Measurements from ENCODE around the gene PRKCH.
"Not testable (repeated sequence)": the region's sequence is repeated elsewhere in the genome, so short reads cannot be mapped to it uniquely, and the experiment has no call there.

Gene PRKCH

GRCh38 chr14:61298824-61299223 is 22.6 kb upstream of the PRKCH start:
- in situ Hi-C loops (cut with MboI; ENCODE audit: low pct_unique_long_range_greater_than_20kb, low sequenced_read_pairs, unreplicated experiment) = loop anchor here (25.0 kb wide), 1 partner anchor 538 kb away; no protein-coding TSS in a partner anchor
- DNase-seq (ENCODE audit: low spot score) = no peak
- TF ChIP-seq CTCF (IDR thresholded peaks at IDR 0.05; ENCODE audit: extremely low read depth, insufficient read depth, missing control alignments) = no peak

GRCh38 chr14:61300209-61300608 is 21.2 kb upstream of the PRKCH start:
- in situ Hi-C loops (cut with MboI; ENCODE audit: low pct_unique_long_range_greater_than_20kb, low sequenced_read_pairs, unreplicated experiment) = no loop called here
- no peak for TF ChIP-seq CTCF (IDR thresholded peaks at IDR 0.05; ENCODE audit: extremely low read depth, insufficient read depth, missing control alignments)
- DNase-seq (ENCODE audit: low spot score) = no peak

GRCh38 chr14:61300754-61301153 is 20.6 kb upstream of the PRKCH start:
- DNase-seq (ENCODE audit: low spot score) = no peak
- no peak for TF ChIP-seq CTCF (IDR thresholded peaks at IDR 0.05; ENCODE audit: extremely low read depth, insufficient read depth, missing control alignments)
- in situ Hi-C loops (cut with MboI; ENCODE audit: low pct_unique_long_range_greater_than_20kb, low sequenced_read_pairs, unreplicated experiment) = no loop called here

GRCh38 chr14:61304688-61305087 is 16.7 kb upstream of the PRKCH start:
- DNase-seq (ENCODE audit: low spot score) = no peak
- TF ChIP-seq CTCF (IDR thresholded peaks at IDR 0.05; ENCODE audit: extremely low read depth, insufficient read depth, missing control alignments) = no peak
- in situ Hi-C loops (cut with MboI; ENCODE audit: low pct_unique_long_range_greater_than_20kb, low sequenced_read_pairs, unreplicated experiment) = no loop called here

- in situ Hi-C loops (cut with MboI; ENCODE audit: low pct_unique_long_range_greater_than_20kb, low sequenced_read_pairs, unreplicated experiment) = no loop called here
- no peak for DNase-seq (ENCODE audit: low spot score)
- no peak for TF ChIP-seq CTCF (IDR thresholded peaks at IDR 0.05; ENCODE audit: extremely low read depth, insufficient read depth, missing control alignments)
Measured at GRCh38 chr14:61308198-61308597, 13.2 kb upstream of the PRKCH start.

- DNase-seq (ENCODE audit: low spot score); in situ Hi-C loops (cut with MboI; ENCODE audit: low pct_unique_long_range_greater_than_20kb, low sequenced_read_pairs, unreplicated experiment): not testable (repeated sequence)
Measured at GRCh38 chr14:61308701-61309100, 12.7 kb upstream of the PRKCH start.

GRCh38 chr14:61315313-61315712 is 6.1 kb upstream of the PRKCH start:
- no peak for TF ChIP-seq CTCF (IDR thresholded peaks at IDR 0.05; ENCODE audit: extremely low read depth, insufficient read depth, missing control alignments)
- in situ Hi-C loops (cut with MboI; ENCODE audit: low pct_unique_long_range_greater_than_20kb, low sequenced_read_pairs, unreplicated experiment) = no loop called here

More at GRCh38 chr14:61315313-61315712, 6.1 kb upstream of the PRKCH start:
- DNase-seq (ENCODE audit: low spot score) = no peak

Data from GM13977 (cell line).